Measurements from ENCODE around the gene DCST1.

The DCST1 gene

GRCh38 chr1:155071701-155072100, 38.1 kb downstream of the DCST1 start:
- no peak for DNase-seq (ENCODE audit: extremely low spot score)
- ChIA-PET CTCF (no interaction called here), POLR2A (interaction anchor here (1.0 to 1.4 kb wide), 2 partner anchors 21 to 155 kb away, joined by 3 to 4 read pairs; partner anchors contain the start of gene ADAM15)
- no peak for TF ChIP-seq NFRKB (IDR thresholded peaks at IDR 0.05)
- TF ChIP-seq FOXA1 (IDR thresholded peaks at IDR 0.05): no peak
- TF ChIP-seq ARNT (IDR thresholded peaks at IDR 0.05): no peak
- no peak for TF ChIP-seq BHLHE40 (IDR thresholded peaks at IDR 0.05; ENCODE audit: borderline replicate concordance)
- TF ChIP-seq TARDBP (IDR thresholded peaks at IDR 0.05): no peak
- TF ChIP-seq FOXM1 (IDR thresholded peaks at IDR 0.05; ENCODE audit: borderline replicate concordance): no peak

GRCh38 chr1:155072531-155073289, 39.1 kb downstream of the DCST1 start:
- ChIA-PET CTCF (interaction anchor here (1.0 to 1.2 kb wide), 2 partner anchors 12 to 14 kb away, joined by 3 to 6 read pairs; no protein-coding TSS in a partner anchor), POLR2A (interaction anchor here (1.0 to 1.4 kb wide), 2 partner anchors 22 to 154 kb away, joined by 3 to 4 read pairs; partner anchors contain the start of gene ADAM15)
- TF ChIP-seq TARDBP (IDR thresholded peaks at IDR 0.05) (no peak), SP1 (IDR thresholded peaks at IDR 0.05) (no peak), ARNT (IDR thresholded peaks at IDR 0.05) (no peak), BHLHE40 (IDR thresholded peaks at IDR 0.05; ENCODE audit: borderline replicate concordance) (no peak), ZNF384 (IDR thresholded peaks at IDR 0.05) (no peak), FOXA1 (IDR thresholded peaks at IDR 0.05) (no peak), HDGF (IDR thresholded peaks at IDR 0.05; ENCODE audit: borderline replicate concordance) (no peak), LEF1 (IDR thresholded peaks at IDR 0.05; ENCODE audit: borderline replicate concordance) (no peak), CTBP1 (IDR thresholded peaks at IDR 0.05; ENCODE audit: borderline replicate concordance) (no peak), FOXK2 (IDR thresholded peaks at IDR 0.05) (no peak), L3MBTL2 (conservative IDR thresholded peaks at IDR 0.05) (no peak), NFRKB (IDR thresholded peaks at IDR 0.05) (no peak), PKNOX1 (IDR thresholded peaks at IDR 0.05) (no peak), FOXM1 (IDR thresholded peaks at IDR 0.05; ENCODE audit: borderline replicate concordance) (no peak), SUZ12 (IDR thresholded peaks at IDR 0.05) (no peak), ELF4 (IDR thresholded peaks at IDR 0.05) (no peak)
- no peak for DNase-seq (ENCODE audit: extremely low spot score)

DNA sequence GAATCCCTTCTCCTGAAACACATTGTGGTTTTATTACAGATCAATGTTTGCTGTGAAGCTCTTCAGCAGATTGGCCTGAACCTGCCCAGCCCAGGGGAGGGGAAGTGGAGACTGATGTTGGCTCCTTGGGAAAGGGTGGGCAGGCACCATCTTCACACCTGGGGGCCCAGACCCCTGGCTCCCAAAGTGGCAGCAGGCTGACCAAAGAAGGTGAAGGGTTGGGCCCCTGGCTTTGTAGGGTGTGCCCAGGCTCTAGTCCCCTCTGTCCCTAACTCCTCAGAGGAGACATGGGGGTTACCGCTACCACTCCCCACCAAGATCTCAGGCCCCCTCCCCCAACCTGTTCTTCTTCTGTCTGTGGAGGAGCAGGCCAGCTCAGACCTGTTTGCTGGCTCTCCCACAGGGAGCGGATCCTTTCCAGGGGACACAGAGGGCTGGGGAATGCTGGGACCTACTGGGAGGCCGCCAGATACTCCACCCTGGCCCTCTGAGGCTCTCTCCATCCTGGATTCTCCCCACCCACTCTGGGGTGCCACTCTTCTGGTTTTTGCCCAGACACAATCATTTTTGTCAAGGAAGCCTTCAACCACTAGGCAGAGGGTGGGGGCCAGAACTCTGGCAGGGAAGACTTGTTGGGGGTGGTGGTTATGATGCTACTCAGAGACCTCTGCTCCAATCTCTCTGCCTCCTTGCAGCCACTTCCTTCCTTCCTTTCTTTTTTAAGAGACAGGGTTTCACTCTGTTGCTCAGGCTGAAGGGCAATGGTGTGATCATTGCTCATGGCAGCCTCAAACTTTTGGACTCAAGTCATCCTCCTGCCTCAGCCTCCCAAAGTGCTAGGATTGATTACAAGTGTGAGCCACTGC, 40.0 kb downstream of the DCST1 start:
- DNase-seq (ENCODE audit: extremely low spot score): no peak
- CTCF ChIA-PET: interaction anchor here (1.0 to 3.3 kb wide), 3 partner anchors 11 to 13 kb away, joined by 3 to 24 read pairs (median 6); no protein-coding TSS in a partner anchor
- TF ChIP-seq LEF1 (IDR thresholded peaks at IDR 0.05; ENCODE audit: borderline replicate concordance) (no peak), TARDBP (IDR thresholded peaks at IDR 0.05) (no peak), L3MBTL2 (conservative IDR thresholded peaks at IDR 0.05) (no peak), FOXM1 (IDR thresholded peaks at IDR 0.05; ENCODE audit: borderline replicate concordance) (no peak), NFRKB (IDR thresholded peaks at IDR 0.05) (no peak), PKNOX1 (IDR thresholded peaks at IDR 0.05) (no peak), BHLHE40 (IDR thresholded peaks at IDR 0.05; ENCODE audit: borderline replicate concordance) (no peak), CTBP1 (IDR thresholded peaks at IDR 0.05; ENCODE audit: borderline replicate concordance) (no peak), FOXA1 (IDR thresholded peaks at IDR 0.05) (no peak), FOXK2 (IDR thresholded peaks at IDR 0.05) (no peak), ELF4 (IDR thresholded peaks at IDR 0.05) (no peak), ARNT (IDR thresholded peaks at IDR 0.05) (no peak)
- POLR2A ChIA-PET: interaction anchor here (3.3 kb wide), 1 partner anchor 9 kb away, joined by 15 read pairs; no protein-coding TSS in a partner anchor

DNA sequence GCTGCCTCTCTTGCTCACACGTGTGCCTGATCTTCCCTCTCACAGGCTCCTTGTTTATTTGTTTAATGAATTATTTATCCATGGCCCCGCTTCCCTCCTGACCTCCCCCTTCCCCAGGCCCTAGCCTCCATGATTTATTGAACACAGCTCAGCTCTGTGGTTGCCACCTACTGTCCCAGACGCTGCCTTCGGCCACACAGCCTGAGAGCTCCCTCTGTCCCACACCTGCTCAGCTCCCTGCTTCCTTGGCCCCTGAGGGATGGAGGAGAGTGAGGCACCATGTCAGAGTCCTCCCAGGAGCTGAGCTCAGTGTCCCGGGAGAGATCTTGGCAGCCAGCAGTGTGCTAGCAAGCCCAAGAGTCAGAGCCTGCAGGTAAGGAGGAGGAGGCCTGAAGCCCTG, 41.9 kb downstream of the DCST1 start:
- TF ChIP-seq PKNOX1 (IDR thresholded peaks at IDR 0.05) (peak; percentile 71), HDGF (IDR thresholded peaks at IDR 0.05; ENCODE audit: borderline replicate concordance) (no peak)
- ChIA-PET POLR2A (interaction anchor here (0.7 to 3.4 kb wide), 7 partner anchors 9 to 97 kb away, joined by 3 to 15 read pairs (median 4); partner anchors contain the start of genes ADAM15, FLAD1 and KRTCAP2), CTCF (interaction anchor here (0.6 to 3.3 kb wide), 5 partner anchors 9 to 118 kb away, joined by 3 to 24 read pairs (median 6); partner anchors contain the start of gene ADAM15)
- DNase-seq (ENCODE audit: extremely low spot score): no peak

- DNase-seq (ENCODE audit: extremely low spot score): no peak
- ChIA-PET CTCF (interaction anchor here (0.6 to 3.3 kb wide), 6 partner anchors 8 to 405 kb away, joined by 3 to 24 read pairs (median 5); partner anchors contain the start of gene KRTCAP2), POLR2A (interaction anchor here (0.9 to 3.4 kb wide), 5 partner anchors 9 to 97 kb away, joined by 3 to 15 read pairs (median 5); partner anchors contain the start of genes ADAM15 and KRTCAP2)
- TF ChIP-seq HDGF (IDR thresholded peaks at IDR 0.05; ENCODE audit: borderline replicate concordance): no peak
- TF ChIP-seq BHLHE40 (IDR thresholded peaks at IDR 0.05; ENCODE audit: borderline replicate concordance): no peak
- TF ChIP-seq SP1 (IDR thresholded peaks at IDR 0.05): no peak
- no peak for TF ChIP-seq LEF1 (IDR thresholded peaks at IDR 0.05; ENCODE audit: borderline replicate concordance)
- no peak for TF ChIP-seq CTBP1 (IDR thresholded peaks at IDR 0.05; ENCODE audit: borderline replicate concordance)
- no peak for TF ChIP-seq PKNOX1 (IDR thresholded peaks at IDR 0.05)
- no peak for TF ChIP-seq ZNF384 (IDR thresholded peaks at IDR 0.05)
Measured at GRCh38 chr1:155076371-155076770, 42.7 kb downstream of the DCST1 start.

Data from HEK293T (cell line).